ENCODE results near the gene B4GALT1.
A peak's percentile ranks its signal among the peaks of the same experiment; 100 is the strongest.
"Not testable (repeated sequence)": the region's sequence is repeated elsewhere in the genome, so short reads cannot be mapped to it uniquely, and the experiment has no call there.

B4GALT1 gene

GRCh38 chr9:33101104-33101951 is 65.8 kb downstream of the B4GALT1 start:
- DNase-seq (ENCODE audit: low spot score): no peak

GRCh38 chr9:33099754-33100153 is 67.4 kb downstream of the B4GALT1 start:
- DNase-seq (ENCODE audit: low spot score): no peak

GRCh38 chr9:33097192-33097591 is 69.9 kb downstream of the B4GALT1 start:
- DNase-seq (ENCODE audit: low spot score): no peak

- DNase-seq (ENCODE audit: low spot score): no peak
Observed at GRCh38 chr9:33092634-33093033, 74.5 kb downstream of the B4GALT1 start.

- not testable (repeated sequence) for DNase-seq (ENCODE audit: low spot score)
Observed at GRCh38 chr9:33085672-33086071, 81.5 kb downstream of the B4GALT1 start.

- DNase-seq (ENCODE audit: low spot score): no peak
Observed at GRCh38 chr9:33082538-33083326, 84.4 kb downstream of the B4GALT1 start.

GRCh38 chr9:33082128-33082527 is 85.0 kb downstream of the B4GALT1 start:
- DNase-seq (ENCODE audit: low spot score): no peak

- DNase-seq (ENCODE audit: low spot score): peak; percentile 89
Observed at GRCh38 chr9:33081128-33081851, 85.8 kb downstream of the B4GALT1 start.

- DNase-seq (ENCODE audit: low spot score): peak; percentile 15
Observed at GRCh38 chr9:33080534-33080933, 86.6 kb downstream of the B4GALT1 start.

- DNase-seq (ENCODE audit: low spot score): peak; percentile 98
Observed at GRCh38 chr9:33076046-33077004, 90.8 kb downstream of the B4GALT1 start, which contains the start of gene SMU1. SMU1 (minus strand) TSS chr9:33076674; CDS start chr9:33076608, 66 bp downstream.

- no peak for DNase-seq (ENCODE audit: low spot score)
Observed at GRCh38 chr9:33068991-33069390, 98.1 kb downstream of the B4GALT1 start.

- no peak for DNase-seq (ENCODE audit: low spot score)
Observed at GRCh38 chr9:33065157-33066076, 101.7 kb downstream of the B4GALT1 start.
